Endometrial microvascular endothelial cells (primary cell): ENCODE results near the gene PRR33. TPM values are rescaled to one million over a fixed set of nuclear protein-coding genes. Genes with fewer than 3 reads are reported as not detected.

Experiments used
- in situ Hi-C: cut with HindIII; loops from 2 replicates; pipeline ENCODE4 v1.10.0; 2017; ENCODE audit warnings: low sequenced_read_pairs, low pct_unique_long_range_greater_than_20kb; ENCODE audit errors: inconsistent ontology term
- total RNA-seq: library from RNA; depleted of rRNA; stranded (reverse); fragments of >200 nt; gene quantifications from one replicate; pipeline ENCODE4 v1.2.3, GENCODE V29; 2015; ENCODE audit errors: inconsistent ontology term

PRR33 gene
- total RNA-seq, 1 donor from 2014 or later = not detected

DNA sequence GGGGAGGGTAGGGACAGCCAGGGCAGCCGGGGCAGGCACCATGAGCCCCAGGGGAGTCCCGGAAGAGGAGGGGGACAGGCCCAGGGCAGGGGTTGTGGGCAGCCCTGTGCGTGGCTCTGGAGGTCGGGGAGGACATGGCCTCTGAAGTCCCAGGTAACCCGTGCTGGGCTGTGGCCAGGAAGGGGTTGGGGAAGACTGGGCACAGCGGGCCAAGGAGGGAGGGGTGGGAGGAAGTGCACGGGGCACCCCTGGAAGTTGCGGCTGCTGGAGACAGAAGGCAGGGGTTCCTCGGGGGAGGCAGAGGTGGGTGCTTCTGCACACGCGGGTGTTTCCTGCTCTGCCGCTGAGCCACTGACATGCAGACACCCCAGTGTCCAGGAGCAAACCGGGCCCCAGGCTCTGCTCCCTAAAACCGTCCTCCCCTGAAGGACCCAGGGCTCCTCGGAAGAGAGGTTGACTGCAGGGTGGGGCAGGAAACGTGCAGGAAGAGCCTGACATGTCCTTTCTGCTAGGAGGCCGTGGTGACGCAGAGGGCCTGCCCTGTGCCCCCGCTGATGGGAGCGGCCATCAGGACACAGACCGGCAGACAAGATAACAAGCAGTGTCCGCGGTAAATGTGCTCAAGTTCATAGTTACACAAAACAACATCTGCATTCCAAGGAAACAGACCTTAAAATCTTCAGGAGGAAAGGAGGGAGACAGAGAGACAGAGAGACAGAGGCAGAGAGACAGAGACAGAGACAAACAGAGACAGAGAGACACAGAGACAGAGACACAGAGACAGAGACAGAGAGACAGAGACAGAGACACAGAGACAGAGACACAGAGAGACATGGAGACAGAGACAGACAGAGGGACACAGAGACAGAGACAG, 47.2 kb downstream of the PRR33 start:
- in situ Hi-C loops = no loop called here

DNA sequence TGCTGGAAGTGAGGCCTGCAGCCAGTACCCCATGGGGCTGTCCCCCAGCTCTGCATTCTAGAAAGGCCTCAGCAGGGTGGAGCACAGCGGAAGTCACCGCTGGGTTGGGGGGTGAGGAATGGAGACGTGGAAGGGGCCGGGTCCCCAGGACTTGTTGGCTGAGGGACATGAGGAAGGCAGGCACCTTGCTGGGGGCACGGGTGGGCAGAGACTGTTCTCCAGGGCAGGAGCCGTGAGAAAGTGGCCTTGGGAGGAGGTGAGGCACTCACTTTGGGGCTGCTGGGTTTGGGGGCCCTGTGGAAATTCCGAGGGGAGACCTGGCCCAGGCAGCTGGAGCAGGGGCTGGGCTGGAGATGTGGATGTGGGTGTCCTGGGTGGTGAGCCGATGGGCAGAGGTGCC, 47.9 kb downstream of the PRR33 start:
- in situ Hi-C loops = no loop called here

DNA sequence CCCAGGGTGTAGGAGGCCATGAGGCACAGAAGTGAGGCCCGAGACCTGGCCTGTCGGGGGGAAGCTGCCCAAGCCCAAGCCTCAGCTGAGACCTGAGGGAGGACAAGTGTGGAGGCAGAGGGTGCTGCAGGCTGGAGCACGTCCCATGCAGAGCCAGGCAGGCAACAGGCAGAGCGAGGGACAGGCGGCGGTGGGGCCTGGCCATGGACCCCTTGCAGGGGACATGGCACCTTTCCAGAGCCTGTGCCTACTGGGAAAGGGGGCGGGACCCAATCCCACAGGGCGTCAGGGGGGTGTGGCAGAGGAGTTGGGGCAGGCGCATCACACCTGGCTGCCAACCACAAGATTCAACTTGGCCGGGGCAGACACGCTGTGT, 48.6 kb downstream of the PRR33 start:
- in situ Hi-C loops = no loop called here

DNA sequence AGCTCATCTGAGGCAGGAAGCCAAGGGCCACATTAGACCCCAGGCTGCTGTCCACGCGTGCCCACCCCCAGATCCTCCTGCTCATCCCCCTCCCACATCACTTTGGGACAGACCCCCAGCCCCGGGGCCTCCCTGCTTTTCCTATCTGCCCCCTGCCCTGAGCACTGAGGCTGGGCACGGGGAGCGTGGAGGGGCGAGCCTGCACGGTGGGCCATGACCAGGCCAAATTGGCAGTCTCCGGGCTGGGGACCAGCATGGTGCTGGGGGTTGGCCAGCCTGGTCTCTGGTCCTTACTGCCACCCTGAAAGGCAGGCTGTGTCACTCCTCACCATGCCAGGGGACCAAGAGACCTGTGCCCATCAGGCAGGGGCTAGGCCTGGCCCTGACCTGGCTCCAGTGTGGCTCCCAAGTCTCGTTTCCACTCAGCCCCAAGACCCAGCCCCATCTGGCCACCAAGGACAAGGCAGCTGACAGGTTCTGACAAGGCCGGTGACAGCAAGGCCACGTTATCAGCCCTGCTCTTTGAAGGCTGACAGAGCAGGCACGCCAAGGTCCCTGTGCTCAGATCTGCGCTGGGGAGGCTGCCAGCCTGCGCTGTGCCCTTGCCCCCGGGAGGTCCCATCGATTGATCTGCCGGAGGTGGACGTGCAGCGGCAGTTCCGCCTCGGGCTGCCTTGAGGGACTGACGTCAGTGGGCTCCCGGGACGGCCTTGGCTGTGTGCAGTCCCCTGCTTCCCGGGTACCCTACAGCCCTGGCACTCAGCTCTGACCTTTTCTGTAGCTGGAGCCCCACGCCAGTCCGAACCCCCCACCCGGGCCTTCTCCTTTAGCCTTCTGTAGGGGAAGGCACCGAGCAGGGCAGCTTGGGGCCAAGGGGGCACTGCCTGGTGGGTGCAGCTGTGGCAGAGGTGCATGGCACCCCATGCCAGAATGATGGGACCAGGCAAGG, 49.3 kb downstream of the PRR33 start:
- in situ Hi-C loops = no loop called here

DNA sequence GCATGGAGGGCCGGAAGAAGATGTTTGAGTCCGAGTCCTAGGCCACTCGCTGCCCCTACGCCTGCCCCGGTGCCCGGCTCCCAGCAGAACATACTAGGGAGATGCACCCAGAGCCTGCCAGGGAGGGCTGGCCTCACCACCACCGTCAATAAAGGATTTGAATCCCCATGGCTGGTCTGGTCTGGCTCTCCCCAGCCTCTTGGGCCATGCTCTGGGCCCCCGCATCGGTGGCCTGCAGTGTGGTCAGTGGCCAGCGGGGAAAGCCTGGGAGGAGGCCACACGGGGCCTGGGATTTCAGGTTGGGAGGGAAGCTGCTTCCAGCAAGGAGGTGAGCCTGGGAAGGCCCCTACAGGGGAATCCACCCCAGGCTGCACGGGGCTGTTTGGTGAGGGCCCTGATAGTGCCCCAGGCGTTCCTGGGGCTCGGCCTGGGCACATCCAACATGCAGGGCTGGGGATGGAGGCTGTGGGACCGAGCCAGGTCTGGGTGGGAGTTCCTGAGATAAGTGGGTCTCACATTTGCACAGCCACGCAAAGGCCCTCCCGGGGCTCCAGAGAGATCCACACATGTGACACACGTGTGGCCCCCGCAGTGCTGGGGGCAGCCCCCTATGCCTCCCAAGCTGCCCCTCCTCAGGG, 50.1 kb downstream of the PRR33 start:
- in situ Hi-C loops = no loop called here

DNA sequence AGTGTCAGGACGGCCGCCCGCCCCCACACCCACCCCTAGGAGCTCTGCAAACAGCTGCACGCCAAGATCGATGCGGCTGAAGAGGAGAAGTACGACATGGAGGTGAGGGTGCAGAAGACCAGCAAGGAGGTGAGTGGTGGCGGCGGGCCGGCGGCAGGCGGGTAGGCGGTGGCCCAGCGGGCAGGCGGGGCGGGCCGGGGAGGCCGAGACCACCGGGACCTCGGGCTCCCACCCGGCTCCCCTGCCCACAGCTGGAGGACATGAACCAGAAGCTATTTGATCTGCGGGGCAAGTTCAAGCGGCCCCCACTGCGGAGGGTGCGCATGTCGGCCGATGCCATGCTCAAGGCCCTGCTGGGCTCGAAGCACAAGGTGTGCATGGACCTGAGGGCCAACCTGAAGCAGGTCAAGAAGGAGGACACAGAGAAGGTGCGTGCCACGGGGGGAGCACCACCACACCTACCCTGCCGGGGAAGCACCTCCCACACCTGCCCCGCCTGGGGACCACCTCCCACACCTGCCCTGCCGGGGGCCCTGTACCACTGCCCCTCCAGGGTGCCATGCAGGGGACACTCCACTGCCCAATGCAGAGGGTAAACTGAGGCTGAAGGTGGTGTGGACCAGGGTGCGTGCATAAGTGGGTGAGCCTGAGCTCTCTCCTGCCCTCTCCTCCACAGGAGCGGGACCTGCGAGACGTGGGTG, 50.8 kb downstream of the PRR33 start:
- in situ Hi-C loops = no loop called here

DNA sequence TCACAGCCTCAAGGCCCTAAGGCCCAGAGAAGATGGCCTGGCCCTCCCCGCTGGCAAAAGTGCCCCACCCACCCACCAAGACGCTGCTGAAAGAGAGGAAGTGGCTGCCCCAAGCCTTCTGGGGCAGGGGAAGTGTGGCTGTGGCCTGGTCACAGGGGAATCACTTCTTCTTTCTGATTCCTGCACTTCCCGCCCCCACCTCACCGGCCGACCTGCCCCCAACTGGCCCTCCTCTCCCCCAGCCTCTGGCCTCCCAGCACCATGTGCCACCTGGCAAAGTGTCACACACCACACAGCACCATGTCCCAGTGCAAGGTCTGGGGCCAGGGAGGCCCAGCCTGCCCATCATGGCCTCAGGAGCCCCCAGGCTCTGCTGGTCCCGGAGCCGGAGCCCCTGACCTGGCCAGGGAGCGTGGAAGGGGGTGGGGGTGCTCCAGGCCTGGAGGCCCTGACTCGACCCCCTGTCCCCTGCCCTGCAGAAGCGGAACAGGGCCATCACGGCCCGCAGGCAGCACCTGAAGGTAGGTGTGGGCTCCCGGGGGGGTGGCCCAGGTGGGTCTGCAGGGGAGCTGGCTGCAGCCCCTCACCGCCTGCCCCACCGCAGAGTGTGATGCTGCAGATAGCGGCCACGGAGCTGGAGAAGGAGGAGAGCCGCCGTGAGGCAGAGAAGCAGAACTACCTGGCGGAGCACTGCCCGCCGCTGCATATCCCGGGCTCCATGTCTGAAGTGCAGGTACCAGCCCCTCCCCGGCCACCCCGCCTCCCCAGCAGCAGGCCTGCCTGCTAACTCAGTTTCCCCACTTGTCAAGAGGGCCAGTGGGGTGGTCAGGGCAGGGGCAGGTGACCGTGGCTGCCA, 51.5 kb downstream of the PRR33 start:
- in situ Hi-C loops = no loop called here

DNA sequence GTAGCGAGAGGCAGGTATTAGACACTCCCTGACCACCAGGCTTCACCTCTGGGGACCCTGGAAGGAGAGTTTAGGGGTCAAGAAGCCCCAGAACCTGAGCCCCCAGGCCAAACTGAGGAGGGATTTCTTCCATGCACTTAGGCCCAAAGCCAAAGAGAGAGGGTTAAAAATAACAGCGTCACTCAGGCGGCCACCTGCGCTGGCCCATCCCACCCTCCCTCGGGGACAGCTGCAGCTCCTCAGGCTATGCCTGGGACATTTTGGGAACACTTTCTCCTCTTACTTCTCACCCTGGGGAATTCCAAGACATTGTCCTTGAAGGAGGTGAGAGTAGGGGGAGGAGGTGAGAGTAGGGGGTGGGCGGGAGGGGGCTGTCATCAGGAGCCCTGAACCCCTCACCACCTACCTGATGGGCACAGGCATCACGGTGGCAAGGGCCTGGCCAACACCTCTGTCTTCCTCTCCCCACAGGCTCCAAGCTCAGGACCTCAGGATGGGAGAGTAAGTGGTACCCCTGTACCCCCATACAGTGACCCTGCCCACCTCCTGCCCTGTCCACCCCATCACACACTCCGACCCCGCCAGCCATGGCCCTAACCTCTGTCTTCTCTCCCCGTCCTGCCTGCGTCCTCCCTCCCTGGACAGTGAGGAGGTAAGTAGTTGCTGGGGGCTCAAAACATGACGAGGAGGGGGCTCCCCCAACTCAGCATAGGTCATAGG, 52.3 kb downstream of the PRR33 start:
- in situ Hi-C loops = no loop called here

DNA sequence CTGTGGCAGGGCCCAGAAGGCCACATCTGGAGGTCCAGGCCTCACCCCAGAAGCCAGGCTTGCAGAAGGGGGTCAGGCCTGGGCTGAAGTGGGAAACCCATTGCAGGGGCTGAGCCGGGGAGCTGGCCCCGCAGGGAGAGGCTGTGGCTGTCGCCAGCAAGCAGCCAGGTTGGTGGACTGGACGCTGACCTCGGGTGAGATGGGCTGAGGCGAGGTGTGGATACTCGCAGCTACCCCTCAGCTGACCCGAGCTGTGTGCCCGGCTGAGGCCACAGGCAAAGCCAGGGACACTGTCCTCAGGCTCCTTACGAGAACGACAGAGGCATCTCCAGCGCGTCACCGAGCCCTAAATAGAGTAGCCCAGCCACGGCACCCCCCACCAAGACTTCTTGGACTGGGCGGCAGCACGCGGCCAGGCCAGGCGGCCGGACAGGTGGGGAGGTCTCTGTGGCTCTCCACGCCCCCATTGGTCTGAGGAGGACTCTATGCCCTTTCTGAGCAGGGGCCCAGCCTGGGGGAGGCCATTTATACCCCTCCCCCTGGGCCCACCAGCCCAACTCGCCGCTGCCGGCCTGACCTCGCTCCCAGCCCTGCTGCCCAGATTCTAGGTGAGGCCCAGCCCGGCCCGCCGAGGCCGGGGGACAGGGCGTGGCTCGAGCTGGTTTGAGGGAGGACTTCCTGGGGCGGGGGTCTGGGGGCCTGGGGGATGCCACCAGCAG, 53.1 kb downstream of the PRR33 start, which contains the start of gene TNNI2:
TNNI2 (plus strand) TSS at position 556 of the 719 bp plus-strand sequence. CDS start 716 bp downstream, outside the sequence.
- in situ Hi-C loops = no loop called here

Other genes with a start within 250 kb of the PRR33 start
- not detected for gene KRTAP5-6, start 194.7 kb downstream of the PRR33 start, total RNA-seq
- not detected for gene IFITM10, start 141.3 kb downstream of the PRR33 start, total RNA-seq
- 232 TPM for gene CTSD, start 128.0 kb downstream of the PRR33 start, total RNA-seq
- not detected for gene SYT8, start 56.9 kb downstream of the PRR33 start, total RNA-seq
- not detected for gene TNNI2, start 52.9 kb downstream of the PRR33 start, total RNA-seq
- not detected for gene LSP1, start 38.8 kb downstream of the PRR33 start, total RNA-seq
- not detected for gene TNNT3, start 27.8 kb upstream of the PRR33 start, total RNA-seq
- 170 TPM for gene MRPL23, start 55.4 kb upstream of the PRR33 start, total RNA-seq
- 5.4 TPM for gene H19, start 105.9 kb upstream of the PRR33 start, total RNA-seq
- not detected for gene IGF2, start 247.5 kb upstream of the PRR33 start, total RNA-seq